Caco-2 (cell line): ENCODE measurements around the gene RABL6. TPM values are rescaled to one million over a fixed set of nuclear protein-coding genes. Genes with fewer than 3 reads are reported as not detected.
"Not testable (repeated sequence)": the region's sequence is repeated elsewhere in the genome, so short reads cannot be mapped to it uniquely, and the experiment has no call there.

Experiments
- BruUV-seq: library from RNA; stranded (reverse); fragments of 400-500 nt; replicated peaks from 2 replicates; lab custom pipeline; 2021; lab: Mats Ljungman, UMichigan
- CTCF ChIA-PET: fragments of 300-600 bp; sonication (Branson Sonifier 250); formaldehyde crosslinking; loops from one replicate; lab custom pipeline; 2022; ENCODE audit warnings: antibody characterized with exemption; lab: Charles Lee
- POLR2A ChIA-PET: fragments of 300-600 bp; sonication (Branson Sonifier 250); formaldehyde crosslinking; loops from one replicate; lab custom pipeline; 2022; ENCODE audit warnings: antibody characterized with exemption; lab: Charles Lee
- DNase-seq, 2 experiments: peaks; one replicate each; pipeline versions ENCODE4 v3.0.0 to v3.0.0-alpha.2; 2020 to 2022
- H3K27me3 ChIP-seq: replicated peaks from 2 replicates; pipeline ENCODE4 v1.6.0; 2011; ENCODE audit warnings: low read length; ENCODE audit not compliant: control insufficient read depth, insufficient read depth
- H3K36me3 ChIP-seq: 2 replicates; pipeline ENCODE4 v1.5.1; 2011; ENCODE audit warnings: low read length; ENCODE audit not compliant: control insufficient read depth, insufficient read depth
- H3K4me1 ChIP-seq: fragments of 250-450 bp; sonication (Bioruptor Pico); 2 replicates; pipeline ENCODE4 v1.5.1; 2020; ENCODE audit warnings: mild to moderate bottlenecking
- H3K4me3 ChIP-seq: 2 replicates; pipeline ENCODE4 v1.5.1; 2011; ENCODE audit warnings: low read depth, mild to moderate bottlenecking, control low read depth, low read length
- H3K9me3 ChIP-seq: fragments of 250-450 bp; sonication (Bioruptor Pico); 2 replicates; pipeline ENCODE4 v1.5.1; 2020; ENCODE audit warnings: mild to moderate bottlenecking, moderate library complexity
- H3K27ac Mint-ChIP-seq: one replicate; pipeline ENCODE4 v1.8.0; 2022; ENCODE audit warnings: mixed read lengths; ENCODE audit not compliant: unreplicated experiment
- H3K27me3 Mint-ChIP-seq: one replicate; pipeline ENCODE4 v1.8.0; 2022; ENCODE audit warnings: mixed read lengths; ENCODE audit not compliant: insufficient read depth, unreplicated experiment
- H3K36me3 Mint-ChIP-seq: one replicate; pipeline ENCODE4 v1.8.0; 2022; ENCODE audit warnings: mild to moderate bottlenecking, mixed read lengths; ENCODE audit not compliant: insufficient read depth, unreplicated experiment
- H3K4me1 Mint-ChIP-seq: one replicate; pipeline ENCODE4 v1.8.0; 2022; ENCODE audit warnings: low read depth, mixed read lengths; ENCODE audit not compliant: unreplicated experiment
- H3K4me3 Mint-ChIP-seq: one replicate; pipeline ENCODE4 v1.8.0; 2022; ENCODE audit warnings: mild to moderate bottlenecking, moderate library complexity, mixed read lengths; ENCODE audit not compliant: unreplicated experiment
- H3K9me3 Mint-ChIP-seq: one replicate; pipeline ENCODE4 v1.8.0; 2022; ENCODE audit warnings: mixed read lengths; ENCODE audit not compliant: unreplicated experiment
- CTCF ChIP-seq, 2 experiments: fragments of 200-600 bp in 1 of 2; IDR thresholded peaks; 1 replicate in 1 of 2; 2 replicates in 1 of 2; pipeline versions ENCODE4 v1.5.1 to v1.8.0; 2011 to 2022; ENCODE audit warnings: antibody characterized with exemption in 1 of 2, control low read depth in 1 of 2, inconsistent platforms in 1 of 2, low read depth in 1 of 2, low read length in 1 of 2, mild to moderate bottlenecking in 1 of 2, moderate library complexity in 1 of 2; ENCODE audit not compliant: insufficient read depth in 1 of 2, severe bottlenecking in 1 of 2, unreplicated experiment in 1 of 2
- intact Hi-C: fragments of 100-400 bp; cut with micrococcal nuclease; formaldehyde crosslinking; loops from one replicate; pipeline ENCODE4 v1.10.0; 2022; ENCODE audit not compliant: unreplicated experiment
- total RNA-seq: library from RNA; stranded (reverse); gene quantifications from 2 replicates; pipeline ENCODE4 v1.2.3, GENCODE V29; 2022

RABL6 gene
- total RNA-seq, 1 experiment from 2014 or later, result 138 TPM

GRCh38 chr9:136867917-136868316, 60.2 kb downstream of the RABL6 start:
- Histone ChIP-seq H3K4me3 (no peak overlapping the region), H3K9me3 (peaks cover 19% of the 10 kb centered on the region), H3K36me3 (no peaks in the 10 kb centered on the region), H3K4me1 (peaks cover 3% of the 10 kb centered on the region; the same call in 1 of the 2 replicates), H3K27me3 (no peaks in the 10 kb centered on the region)
- Mint-ChIP-seq H3K27me3 (no peaks in the 10 kb centered on the region), H3K4me1 (no peaks in the 10 kb centered on the region), H3K4me3 (no peak overlapping the region), H3K9me3 (peaks cover 10% of the 10 kb centered on the region), H3K36me3 (peaks cover 42% of the 10 kb centered on the region), H3K27ac (no peak overlapping the region)
- ChIA-PET CTCF (no interaction called here), POLR2A (no interaction called here)
- no TSS peak for BruUV-seq
- intact Hi-C loops, result no loop called here
- DNase-seq, result no peak
- no peak for TF ChIP-seq CTCF (IDR thresholded peaks at IDR 0.05; ENCODE audit: insufficient read depth in 1 of 2, low read depth in 1 of 2, low read length in 1 of 2, severe bottlenecking in 1 of 2, unreplicated experiment in 1 of 2)

- Mint-ChIP-seq H3K9me3 (peaks cover 10% of the 10 kb centered on the region), H3K27ac (no peak overlapping the region), H3K4me1 (no peaks in the 10 kb centered on the region), H3K4me3 (peak overlapping the region; percentile 27), H3K27me3 (no peaks in the 10 kb centered on the region), H3K36me3 (peaks cover 35% of the 10 kb centered on the region)
- no peak for DNase-seq
- ChIA-PET CTCF (interaction anchor here (0.6 kb wide), 2 partner anchors 79 to 175 kb away, joined by 3 read pairs; no protein-coding TSS in a partner anchor), POLR2A (no interaction called here)
- no peak for TF ChIP-seq CTCF (IDR thresholded peaks at IDR 0.05; ENCODE audit: insufficient read depth in 1 of 2, low read depth in 1 of 2, low read length in 1 of 2, severe bottlenecking in 1 of 2, unreplicated experiment in 1 of 2)
- Histone ChIP-seq H3K4me1 (peaks cover 3% of the 10 kb centered on the region; the same call in 1 of the 2 replicates), H3K9me3 (peaks cover 27% of the 10 kb centered on the region), H3K27me3 (no peaks in the 10 kb centered on the region), H3K36me3 (no peaks in the 10 kb centered on the region), H3K4me3 (no peak overlapping the region)
- no TSS peak for BruUV-seq
- intact Hi-C loops, result no loop called here
These were observed 60.9 kb downstream of the RABL6 start for GRCh38 chr9:136868644-136869043.

GRCh38 chr9:136869611-136870010, 61.9 kb downstream of the RABL6 start:
- H3K4me3 Mint-ChIP-seq, H3K27me3 ChIP-seq, intact Hi-C loops, H3K4me1 ChIP-seq, H3K4me1 Mint-ChIP-seq, DNase-seq, H3K27me3 Mint-ChIP-seq, BruUV-seq, H3K9me3 Mint-ChIP-seq, H3K27ac Mint-ChIP-seq, H3K4me3 ChIP-seq, H3K36me3 ChIP-seq: not testable (repeated sequence)
- H3K36me3 Mint-ChIP-seq, result peaks cover 25% of the 10 kb centered on the region
- CTCF ChIA-PET, result interaction anchor here (0.6 kb wide), 1 partner anchor 78 kb away, joined by 3 read pairs; no protein-coding TSS in a partner anchor
- POLR2A ChIA-PET, result interaction anchor here (0.7 kb wide), 1 partner anchor 22 kb away, joined by 3 read pairs; no protein-coding TSS in a partner anchor
- peaks cover 29% of the 10 kb centered on the region for H3K9me3 ChIP-seq
